HepG2 (cell line): ENCODE data around the gene ACOX3. TPM values are rescaled to one million over a fixed set of nuclear protein-coding genes. Genes with fewer than 3 reads are reported as not detected.

Source experiments
- HNRNPK ChIP-seq: fragments of 200-400 bp; formaldehyde crosslinking; IDR thresholded peaks from 2 replicates; pipeline ENCODE4 v1.6.1; 2018; ENCODE audit warnings: low read length, low read depth, moderate library complexity, mild to moderate bottlenecking; ENCODE audit not compliant: poor library complexity, severe bottlenecking
- KDM4B ChIP-seq: sonication (generic); formaldehyde crosslinking; IDR thresholded peaks from 2 replicates; pipeline ENCODE4 v1.4.0; 2020; ENCODE audit warnings: missing genetic modification reagents
- MED1 ChIP-seq: sonication (generic); formaldehyde crosslinking; IDR thresholded peaks from 2 replicates; pipeline ENCODE4 v1.4.0; 2020; ENCODE audit warnings: missing genetic modification reagents
- MTF2 ChIP-seq: sonication (generic); formaldehyde crosslinking; IDR thresholded peaks from 2 replicates; pipeline ENCODE4 v1.5.0; 2020; ENCODE audit warnings: missing genetic modification reagents, borderline replicate concordance
- NBN ChIP-seq: fragments of 450-650 bp; conservative IDR thresholded peaks from 2 replicates; pipeline ENCODE4 v1.6.1; 2017
- NFKB2 ChIP-seq: sonication (generic); formaldehyde crosslinking; IDR thresholded peaks from 2 replicates; pipeline ENCODE4 v1.4.0; 2020; ENCODE audit warnings: missing genetic modification reagents, borderline replicate concordance
- NR1H2 ChIP-seq: sonication (generic); formaldehyde crosslinking; IDR thresholded peaks from 2 replicates; pipeline ENCODE4 v1.8.1; 2022; ENCODE audit warnings: low read depth, missing genetic modification reagents, borderline replicate concordance
- REPIN1 ChIP-seq: sonication (generic); formaldehyde crosslinking; IDR thresholded peaks from 2 replicates; pipeline ENCODE4 v1.8.0; 2022; ENCODE audit warnings: missing genetic modification reagents, low read depth, mild to moderate bottlenecking, borderline replicate concordance
- SRSF1 ChIP-seq: fragments of 200-400 bp; formaldehyde crosslinking; optimal IDR thresholded peaks from 2 replicates; pipeline ENCODE3; 2017; ENCODE audit warnings: mild to moderate bottlenecking, low read depth, low read length, moderate library complexity
- TMF1 ChIP-seq: sonication (generic); formaldehyde crosslinking; IDR thresholded peaks from 2 replicates; pipeline ENCODE4 v1.8.1; 2022; ENCODE audit warnings: low read depth, missing genetic modification reagents
- ZFP41 ChIP-seq: sonication (generic); formaldehyde crosslinking; IDR thresholded peaks from 2 replicates; pipeline ENCODE4 v1.4.0; 2020; ENCODE audit warnings: mild to moderate bottlenecking, missing genetic modification reagents, borderline replicate concordance
- ZNF207 ChIP-seq: fragments of 450-650 bp; IDR thresholded peaks from 2 replicates; pipeline ENCODE4 v1.6.1; 2016; ENCODE audit warnings: antibody characterized with exemption, borderline replicate concordance
- ZNF484 ChIP-seq: sonication (generic); formaldehyde crosslinking; IDR thresholded peaks from 2 replicates; pipeline ENCODE4 v1.5.1; 2020; ENCODE audit warnings: mild to moderate bottlenecking, low read depth, missing genetic modification reagents, borderline replicate concordance
- polyA plus RNA-seq, 8 experiments: library from polyadenylated mRNA; depleted of rRNA in 3 of 8; stranded (reverse) in 7 of 8; unstranded in 1 of 8; fragments of >200 nt; fragmentation: Illumina TruSeq in 4 of 8; extraction: Trizol in 4 of 8; gene quantifications; 2 replicates each; pipeline versions ENCODE4 v1.2.1 to v1.2.3, GENCODE V29; 2011 to 2016; ENCODE audit warnings: low read depth in 4 of 8, missing spikeins in 1 of 8, mixed read lengths in 1 of 8; ENCODE audit not compliant: insufficient read depth in 1 of 8
- total RNA-seq, 5 experiments: library from RNA; depleted of rRNA; stranded (reverse); fragments of >200 nt; fragmentation: Illumina TruSeq; extraction: Trizol; gene quantifications; 2 replicates each; pipeline ENCODE4 v1.2.3, GENCODE V29; 2016; ENCODE audit warnings: low read depth in 1 of 5
- TF ChIP-seq, protein P1 (sequence below): IDR thresholded peaks from 2 replicates; pipeline ENCODE4 v1.6.1; 2012; ENCODE audit warnings: inconsistent platforms
- TF ChIP-seq, protein P2 (sequence below): sonication (generic); formaldehyde crosslinking; IDR thresholded peaks from 2 replicates; pipeline ENCODE4 v1.9.0; 2022; ENCODE audit warnings: missing genetic modification reagents, mild to moderate bottlenecking, borderline replicate concordance
- TF ChIP-seq, protein P3 (sequence below): sonication (generic); formaldehyde crosslinking; IDR thresholded peaks from 2 replicates; pipeline ENCODE4 v1.5.0; 2020; ENCODE audit warnings: missing genetic modification reagents
- TF ChIP-seq, protein P4 (sequence below): IDR thresholded peaks from 2 replicates; pipeline ENCODE4 v1.6.1; 2016; ENCODE audit warnings: low read depth
- TF ChIP-seq, protein P5 (sequence below): sonication (generic); formaldehyde crosslinking; IDR thresholded peaks from 2 replicates; pipeline ENCODE4 v1.4.0; 2020; ENCODE audit warnings: missing genetic modification reagents
- TF ChIP-seq, protein P6 (sequence below): sonication (generic); formaldehyde crosslinking; IDR thresholded peaks from 2 replicates; pipeline ENCODE4 v1.4.0; 2020; ENCODE audit warnings: low read depth, mild to moderate bottlenecking, missing genetic modification reagents

The ACOX3 gene
- total and polyA plus RNA-seq, 2 of the 13 experiments (the other 11 are each of a cell fraction or from before 2014, with no cell fraction given), result 4.2 to 17.8 TPM

DNA sequence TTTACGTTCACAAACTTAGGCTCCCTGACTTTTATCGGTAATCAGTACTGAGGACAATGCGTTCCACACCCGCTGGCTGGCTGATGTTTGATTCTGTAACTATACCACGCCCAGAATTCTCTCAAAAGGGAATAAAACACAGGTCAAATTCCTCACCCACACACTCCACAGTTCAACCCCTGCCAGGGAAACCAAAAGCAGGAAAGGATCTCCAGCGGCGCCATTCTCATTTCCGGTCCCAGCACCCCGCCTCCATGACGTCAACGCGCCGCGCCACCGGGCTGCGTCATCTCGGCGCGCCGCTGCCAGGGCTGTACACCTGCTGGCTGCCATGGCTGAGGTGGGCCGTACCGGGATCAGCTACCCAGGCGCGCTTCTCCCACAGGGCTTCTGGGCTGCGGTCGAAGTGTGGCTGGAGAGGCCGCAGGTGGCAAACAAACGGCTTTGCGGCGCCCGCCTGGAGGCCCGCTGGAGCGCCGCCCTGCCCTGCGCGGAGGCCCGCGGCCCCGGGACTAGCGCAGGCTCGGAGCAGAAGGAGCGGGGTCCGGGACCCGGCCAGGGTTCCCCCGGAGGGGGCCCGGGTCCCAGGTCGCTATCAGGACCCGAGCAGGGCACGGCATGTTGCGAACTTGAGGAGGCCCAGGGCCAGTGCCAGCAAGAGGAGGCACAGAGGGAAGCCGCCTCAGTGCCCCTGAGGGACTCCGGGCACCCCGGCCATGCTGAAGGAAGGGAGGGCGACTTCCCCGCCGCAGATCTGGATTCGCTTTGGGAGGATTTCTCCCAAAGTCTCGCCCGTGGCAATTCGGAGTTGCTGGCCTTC, at the start of gene ACOX3, which contains the start of gene TRMT44 (continued):
- TF ChIP-seq ZFP41 (CRISPR knock-in tag), result no peak
- no peak for TF ChIP-seq TMF1 (CRISPR knock-in tag)
- TF ChIP-seq, protein P1, sequence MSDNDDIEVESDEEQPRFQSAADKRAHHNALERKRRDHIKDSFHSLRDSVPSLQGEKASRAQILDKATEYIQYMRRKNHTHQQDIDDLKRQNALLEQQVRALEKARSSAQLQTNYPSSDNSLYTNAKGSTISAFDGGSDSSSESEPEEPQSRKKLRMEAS, result peak; percentile 70
- no peak for TF ChIP-seq SRSF1
- TF ChIP-seq HNRNPK, result no peak
- TF ChIP-seq, protein P2, sequence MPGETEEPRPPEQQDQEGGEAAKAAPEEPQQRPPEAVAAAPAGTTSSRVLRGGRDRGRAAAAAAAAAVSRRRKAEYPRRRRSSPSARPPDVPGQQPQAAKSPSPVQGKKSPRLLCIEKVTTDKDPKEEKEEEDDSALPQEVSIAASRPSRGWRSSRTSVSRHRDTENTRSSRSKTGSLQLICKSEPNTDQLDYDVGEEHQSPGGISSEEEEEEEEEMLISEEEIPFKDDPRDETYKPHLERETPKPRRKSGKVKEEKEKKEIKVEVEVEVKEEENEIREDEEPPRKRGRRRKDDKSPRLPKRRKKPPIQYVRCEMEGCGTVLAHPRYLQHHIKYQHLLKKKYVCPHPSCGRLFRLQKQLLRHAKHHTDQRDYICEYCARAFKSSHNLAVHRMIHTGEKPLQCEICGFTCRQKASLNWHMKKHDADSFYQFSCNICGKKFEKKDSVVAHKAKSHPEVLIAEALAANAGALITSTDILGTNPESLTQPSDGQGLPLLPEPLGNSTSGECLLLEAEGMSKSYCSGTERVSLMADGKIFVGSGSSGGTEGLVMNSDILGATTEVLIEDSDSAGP (CRISPR knock-in tag), result peak; percentile 68
- peak; percentile 70; the same call in 1 of the 2 replicates for TF ChIP-seq MED1 (CRISPR knock-in tag)
- TF ChIP-seq REPIN1 (CRISPR knock-in tag), result peak; percentile 74; the same call in 1 of the 2 replicates
- TF ChIP-seq MTF2, result peak; percentile 46; the same call in 1 of the 2 replicates
- TF ChIP-seq, protein P3, sequence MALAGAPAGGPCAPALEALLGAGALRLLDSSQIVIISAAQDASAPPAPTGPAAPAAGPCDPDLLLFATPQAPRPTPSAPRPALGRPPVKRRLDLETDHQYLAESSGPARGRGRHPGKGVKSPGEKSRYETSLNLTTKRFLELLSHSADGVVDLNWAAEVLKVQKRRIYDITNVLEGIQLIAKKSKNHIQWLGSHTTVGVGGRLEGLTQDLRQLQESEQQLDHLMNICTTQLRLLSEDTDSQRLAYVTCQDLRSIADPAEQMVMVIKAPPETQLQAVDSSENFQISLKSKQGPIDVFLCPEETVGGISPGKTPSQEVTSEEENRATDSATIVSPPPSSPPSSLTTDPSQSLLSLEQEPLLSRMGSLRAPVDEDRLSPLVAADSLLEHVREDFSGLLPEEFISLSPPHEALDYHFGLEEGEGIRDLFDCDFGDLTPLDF (CRISPR knock-in tag), result no peak
- no peak for TF ChIP-seq KDM4B (CRISPR knock-in tag)
- TF ChIP-seq ZNF484, result no peak
- no peak for TF ChIP-seq ZNF207
- no peak for TF ChIP-seq NBN
- TF ChIP-seq, protein P4, sequence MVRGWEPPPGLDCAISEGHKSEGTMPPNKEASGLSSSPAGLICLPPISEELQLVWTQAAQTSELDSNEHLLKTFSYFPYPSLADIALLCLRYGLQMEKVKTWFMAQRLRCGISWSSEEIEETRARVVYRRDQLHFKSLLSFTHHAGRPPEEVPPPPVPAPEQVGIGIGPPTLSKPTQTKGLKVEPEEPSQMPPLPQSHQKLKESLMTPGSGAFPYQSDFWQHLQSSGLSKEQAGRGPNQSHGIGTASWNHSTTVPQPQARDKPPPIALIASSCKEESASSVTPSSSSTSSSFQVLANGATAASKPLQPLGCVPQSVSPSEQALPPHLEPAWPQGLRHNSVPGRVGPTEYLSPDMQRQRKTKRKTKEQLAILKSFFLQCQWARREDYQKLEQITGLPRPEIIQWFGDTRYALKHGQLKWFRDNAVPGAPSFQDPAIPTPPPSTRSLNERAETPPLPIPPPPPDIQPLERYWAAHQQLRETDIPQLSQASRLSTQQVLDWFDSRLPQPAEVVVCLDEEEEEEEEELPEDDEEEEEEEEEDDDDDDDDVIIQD, result peak; percentile 21; the same call in 1 of the 2 replicates
- no peak for TF ChIP-seq NR1H2 (CRISPR knock-in tag)
- TF ChIP-seq NFKB2 (CRISPR knock-in tag), result no peak
- TF ChIP-seq, protein P5, sequence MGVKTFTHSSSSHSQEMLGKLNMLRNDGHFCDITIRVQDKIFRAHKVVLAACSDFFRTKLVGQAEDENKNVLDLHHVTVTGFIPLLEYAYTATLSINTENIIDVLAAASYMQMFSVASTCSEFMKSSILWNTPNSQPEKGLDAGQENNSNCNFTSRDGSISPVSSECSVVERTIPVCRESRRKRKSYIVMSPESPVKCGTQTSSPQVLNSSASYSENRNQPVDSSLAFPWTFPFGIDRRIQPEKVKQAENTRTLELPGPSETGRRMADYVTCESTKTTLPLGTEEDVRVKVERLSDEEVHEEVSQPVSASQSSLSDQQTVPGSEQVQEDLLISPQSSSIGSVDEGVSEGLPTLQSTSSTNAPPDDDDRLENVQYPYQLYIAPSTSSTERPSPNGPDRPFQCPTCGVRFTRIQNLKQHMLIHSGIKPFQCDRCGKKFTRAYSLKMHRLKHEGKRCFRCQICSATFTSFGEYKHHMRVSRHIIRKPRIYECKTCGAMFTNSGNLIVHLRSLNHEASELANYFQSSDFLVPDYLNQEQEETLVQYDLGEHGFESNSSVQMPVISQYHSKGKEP (CRISPR knock-in tag), result peak; percentile 65; the same call in 1 of the 2 replicates
- TF ChIP-seq, protein P6, sequence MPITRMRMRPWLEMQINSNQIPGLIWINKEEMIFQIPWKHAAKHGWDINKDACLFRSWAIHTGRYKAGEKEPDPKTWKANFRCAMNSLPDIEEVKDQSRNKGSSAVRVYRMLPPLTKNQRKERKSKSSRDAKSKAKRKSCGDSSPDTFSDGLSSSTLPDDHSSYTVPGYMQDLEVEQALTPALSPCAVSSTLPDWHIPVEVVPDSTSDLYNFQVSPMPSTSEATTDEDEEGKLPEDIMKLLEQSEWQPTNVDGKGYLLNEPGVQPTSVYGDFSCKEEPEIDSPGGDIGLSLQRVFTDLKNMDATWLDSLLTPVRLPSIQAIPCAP (CRISPR knock-in tag), result no peak
